Smooth muscle cell (in vitro differentiated cells): ENCODE data around the gene RPL13. TPM values are rescaled to one million over a fixed set of nuclear protein-coding genes. Genes with fewer than 3 reads are reported as not detected.

Source experiments
- DNase-seq: peaks from one replicate; lab custom pipeline; 2025; ENCODE audit not compliant: unreplicated experiment; lab: John Stamatoyannopoulos, UW
- H2AFZ ChIP-seq: fragments of 200-600 bp; sonication (generic); 2 replicates; pipeline ENCODE4 v1.6.0; 2016; ENCODE audit warnings: antibody characterized with exemption, low read depth, mild to moderate bottlenecking
- H3F3A ChIP-seq: fragments of 200-600 bp; sonication (generic); 2 replicates; pipeline ENCODE4 v1.6.0; 2017; ENCODE audit warnings: antibody characterized with exemption, low read depth
- H3K27ac ChIP-seq: fragments of 200-600 bp; sonication (generic); 2 replicates; pipeline ENCODE4 v1.5.1; 2016; ENCODE audit warnings: low read depth, mild to moderate bottlenecking
- H3K27me3 ChIP-seq: fragments of 200-600 bp; sonication (generic); 2 replicates; pipeline ENCODE4 v1.6.1; 2016; ENCODE audit warnings: low read depth, mild to moderate bottlenecking
- H3K36me3 ChIP-seq: fragments of 200-600 bp; sonication (generic); 2 replicates; pipeline ENCODE4 v1.5.1; 2016; ENCODE audit warnings: low read depth
- H3K4me1 ChIP-seq: fragments of 200-600 bp; sonication (generic); 2 replicates; pipeline ENCODE4 v1.5.1; 2016; ENCODE audit warnings: low read depth
- H3K4me2 ChIP-seq: fragments of 200-600 bp; sonication (generic); 2 replicates; pipeline ENCODE4 v1.6.0; 2016; ENCODE audit warnings: mild to moderate bottlenecking
- H3K4me3 ChIP-seq: fragments of 200-600 bp; sonication (generic); 2 replicates; pipeline ENCODE4 v1.5.1; 2016; ENCODE audit warnings: mild to moderate bottlenecking
- H3K79me2 ChIP-seq: fragments of 200-600 bp; sonication (generic); 2 replicates; pipeline ENCODE4 v1.6.0; 2016; ENCODE audit warnings: low read depth, mild to moderate bottlenecking
- H3K9ac ChIP-seq: fragments of 200-600 bp; sonication (generic); 2 replicates; pipeline ENCODE4 v1.6.0; 2016; ENCODE audit warnings: low read depth
- H3K9me3 ChIP-seq: fragments of 200-600 bp; sonication (generic); replicated peaks from 2 replicates; pipeline ENCODE4 v1.5.1; 2016; ENCODE audit warnings: low read depth
- H4K20me1 ChIP-seq: fragments of 200-600 bp; sonication (generic); 2 replicates; pipeline ENCODE4 v1.6.0; 2016; ENCODE audit warnings: low read depth
- WGBS: methylation state at CpG from one replicate; pipeline ENCODE4 v1.1.7; 2016; ENCODE audit warnings: low lambda C conversion rate; 5-methylcytosine and 5-hydroxymethylcytosine counted together
- polyA plus RNA-seq: library from polyadenylated mRNA; unstranded; fragments of >200 nt; fragmentation: Nextera tagmentation; extraction: Ambion mirVana; gene quantifications from 2 replicates; pipeline ENCODE4 v1.2.1, GENCODE V29; 2016
- total RNA-seq: library from RNA; depleted of rRNA; stranded (reverse); fragments of >200 nt; gene quantifications from 2 replicates; pipeline ENCODE4 v1.2.3, GENCODE V29; 2014
- TF ChIP-seq, protein P1 (sequence below): fragments of 200-600 bp; sonication (generic); IDR thresholded peaks from 2 replicates; pipeline ENCODE4 v1.5.1; 2017; ENCODE audit warnings: borderline replicate concordance, mild to moderate bottlenecking, antibody characterized with exemption; ENCODE audit not compliant: insufficient read depth, poor library complexity, severe bottlenecking

The RPL13 gene
- total and polyA plus RNA-seq, 2 experiments from 2014 or later, result 1,063 to 3,917 TPM

DNA sequence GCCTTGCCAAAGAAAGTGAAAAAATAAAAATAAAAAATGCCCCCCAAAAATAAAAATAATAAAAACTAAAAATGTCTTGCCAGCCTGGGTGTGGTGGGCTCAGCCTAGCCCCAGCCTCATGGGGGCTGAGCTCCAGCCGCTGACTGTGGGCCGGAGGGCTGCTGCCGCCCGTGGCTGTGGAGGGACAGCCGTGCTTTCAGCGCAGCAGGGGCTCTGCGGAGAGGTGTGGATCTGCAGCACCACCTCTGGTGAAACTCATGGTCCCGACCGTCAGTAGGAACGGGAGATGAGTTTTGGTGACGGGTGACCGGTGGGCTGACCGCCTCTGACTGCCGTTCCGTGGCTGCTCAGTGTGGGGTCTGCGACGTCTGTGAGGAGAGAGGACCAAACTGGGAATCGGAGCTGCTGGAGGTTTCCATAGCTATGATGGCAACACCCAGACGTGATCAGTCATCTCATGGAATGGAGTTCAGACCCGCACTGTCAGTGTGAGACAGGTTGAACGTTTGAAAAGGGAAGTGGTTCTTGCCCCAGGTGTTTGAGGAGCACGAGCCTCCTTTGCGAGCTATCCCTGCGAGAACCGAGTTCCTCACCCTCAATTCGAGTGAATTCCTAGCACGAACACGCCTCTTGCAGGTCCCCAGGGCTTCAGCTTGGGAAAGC is 12.0 kb upstream of the RPL13 start:
- Histone ChIP-seq H3K9ac (no peak overlapping the region), H3K4me2 (no peak overlapping the region), H3K4me3 (no peak overlapping the region), H3K9me3 (no peaks in the 10 kb centered on the region), H3K36me3 (no peaks in the 10 kb centered on the region), H3K4me1 (no peaks in the 10 kb centered on the region), H3K27me3 (no peaks in the 10 kb centered on the region), H4K20me1 (no peaks in the 10 kb centered on the region), H3F3A (no peaks in the 10 kb centered on the region), H2AFZ (no peak overlapping the region), H3K79me2 (no peaks in the 10 kb centered on the region), H3K27ac (no peak overlapping the region)
- WGBS, result 94% methylated on average over 28 of the region's 28 CpGs
- TF ChIP-seq, protein P1, sequence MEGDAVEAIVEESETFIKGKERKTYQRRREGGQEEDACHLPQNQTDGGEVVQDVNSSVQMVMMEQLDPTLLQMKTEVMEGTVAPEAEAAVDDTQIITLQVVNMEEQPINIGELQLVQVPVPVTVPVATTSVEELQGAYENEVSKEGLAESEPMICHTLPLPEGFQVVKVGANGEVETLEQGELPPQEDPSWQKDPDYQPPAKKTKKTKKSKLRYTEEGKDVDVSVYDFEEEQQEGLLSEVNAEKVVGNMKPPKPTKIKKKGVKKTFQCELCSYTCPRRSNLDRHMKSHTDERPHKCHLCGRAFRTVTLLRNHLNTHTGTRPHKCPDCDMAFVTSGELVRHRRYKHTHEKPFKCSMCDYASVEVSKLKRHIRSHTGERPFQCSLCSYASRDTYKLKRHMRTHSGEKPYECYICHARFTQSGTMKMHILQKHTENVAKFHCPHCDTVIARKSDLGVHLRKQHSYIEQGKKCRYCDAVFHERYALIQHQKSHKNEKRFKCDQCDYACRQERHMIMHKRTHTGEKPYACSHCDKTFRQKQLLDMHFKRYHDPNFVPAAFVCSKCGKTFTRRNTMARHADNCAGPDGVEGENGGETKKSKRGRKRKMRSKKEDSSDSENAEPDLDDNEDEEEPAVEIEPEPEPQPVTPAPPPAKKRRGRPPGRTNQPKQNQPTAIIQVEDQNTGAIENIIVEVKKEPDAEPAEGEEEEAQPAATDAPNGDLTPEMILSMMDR, result no peak
- DNase-seq, result no peak

DNA sequence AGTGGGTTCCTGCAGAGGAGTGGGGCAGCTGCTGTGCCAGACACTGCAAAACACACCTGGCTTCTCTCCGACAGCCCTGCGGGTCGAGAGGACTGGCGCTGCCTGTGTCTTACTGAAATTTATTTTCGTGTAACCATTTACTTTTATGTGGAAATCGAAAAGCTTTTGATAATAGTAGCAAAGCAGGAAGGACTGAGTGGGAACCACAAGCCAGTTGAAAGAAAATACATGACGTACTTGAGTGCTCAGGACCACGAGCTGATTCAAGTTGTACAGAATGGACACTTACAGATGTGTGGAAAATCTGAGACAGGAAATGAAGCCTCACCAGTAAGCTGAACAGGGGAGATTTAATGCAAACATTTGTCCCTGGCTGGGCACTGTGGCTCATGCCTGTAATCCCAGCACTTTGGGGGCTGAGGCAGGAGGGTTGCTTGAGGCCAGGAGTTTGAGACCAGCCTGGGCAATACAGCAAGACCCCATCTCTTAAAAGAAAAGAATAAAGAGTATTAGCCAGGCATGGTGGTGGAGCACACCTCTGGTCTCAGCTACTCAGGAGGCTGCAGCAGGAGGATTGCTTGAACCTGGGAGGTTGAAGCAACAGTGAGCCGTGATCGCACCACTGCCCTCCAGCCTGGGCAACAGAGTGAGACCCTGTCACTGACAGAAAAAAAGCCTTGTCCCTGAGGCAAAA is 11.3 kb upstream of the RPL13 start:
- no peaks in the 10 kb centered on the region for H3K27me3 ChIP-seq
- no peaks in the 10 kb centered on the region for H3K4me1 ChIP-seq
- no peak overlapping the region for H2AFZ ChIP-seq
- no peaks in the 10 kb centered on the region for H3K79me2 ChIP-seq
- H3K9me3 ChIP-seq, result no peaks in the 10 kb centered on the region
- WGBS, result 95% methylated on average over 10 of the region's 10 CpGs
- H3K27ac ChIP-seq, result no peak overlapping the region
- no peak overlapping the region for H3K4me2 ChIP-seq
- no peaks in the 10 kb centered on the region for H3F3A ChIP-seq
- TF ChIP-seq, protein P1, result no peak
- no peaks in the 10 kb centered on the region for H3K36me3 ChIP-seq
- H3K9ac ChIP-seq, result no peak overlapping the region
- DNase-seq, result no peak
- H4K20me1 ChIP-seq, result no peaks in the 10 kb centered on the region
- H3K4me3 ChIP-seq, result no peak overlapping the region

DNA sequence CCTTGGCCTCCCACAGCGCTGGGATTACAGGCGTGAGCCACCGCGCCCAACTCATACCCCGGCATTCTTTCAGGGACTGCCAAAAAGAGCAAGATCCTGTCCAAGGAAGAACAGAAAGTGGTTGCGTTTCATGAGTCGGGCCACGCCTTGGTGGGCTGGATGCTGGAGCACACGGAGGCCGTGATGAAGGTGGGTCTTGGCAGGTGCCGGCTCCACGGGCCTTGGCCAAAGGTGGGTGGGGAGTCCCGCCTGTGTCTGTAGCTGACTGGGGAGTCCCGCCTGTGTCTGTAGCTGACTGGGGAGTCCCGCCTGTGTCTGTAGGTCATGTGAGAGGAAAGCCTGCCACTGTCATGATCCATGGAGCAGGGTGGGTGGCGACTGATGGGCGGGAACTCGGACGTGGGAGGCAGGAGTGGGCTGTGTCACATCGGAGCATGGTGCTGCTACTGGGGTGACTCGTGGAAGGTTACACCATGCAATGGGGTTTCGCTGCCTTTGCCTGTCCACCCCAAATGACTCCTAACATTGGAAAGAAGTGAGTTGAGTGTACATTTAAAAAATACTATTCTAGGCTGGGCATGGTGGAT is 10.0 kb upstream of the RPL13 start:
- Histone ChIP-seq H2AFZ (no peak overlapping the region), H4K20me1 (no peaks in the 10 kb centered on the region), H3F3A (no peaks in the 10 kb centered on the region), H3K79me2 (no peaks in the 10 kb centered on the region), H3K4me1 (no peaks in the 10 kb centered on the region), H3K27ac (no peak overlapping the region), H3K27me3 (no peaks in the 10 kb centered on the region), H3K4me2 (no peak overlapping the region), H3K9me3 (no peaks in the 10 kb centered on the region), H3K36me3 (no peaks in the 10 kb centered on the region), H3K9ac (no peak overlapping the region), H3K4me3 (no peak overlapping the region)
- WGBS, result 98% methylated on average over 22 of the region's 22 CpGs
- no peak for DNase-seq
- TF ChIP-seq, protein P1, result no peak
